Measurements from ENCODE around the gene C16orf89. TPM values are rescaled to one million over a fixed set of nuclear protein-coding genes. Genes with fewer than 3 reads are reported as not detected.

The C16orf89 gene
- total and polyA plus RNA-seq, 2 donors (not counting 1 experiment from before 2014, with no cell fraction given), result not detected

DNA sequence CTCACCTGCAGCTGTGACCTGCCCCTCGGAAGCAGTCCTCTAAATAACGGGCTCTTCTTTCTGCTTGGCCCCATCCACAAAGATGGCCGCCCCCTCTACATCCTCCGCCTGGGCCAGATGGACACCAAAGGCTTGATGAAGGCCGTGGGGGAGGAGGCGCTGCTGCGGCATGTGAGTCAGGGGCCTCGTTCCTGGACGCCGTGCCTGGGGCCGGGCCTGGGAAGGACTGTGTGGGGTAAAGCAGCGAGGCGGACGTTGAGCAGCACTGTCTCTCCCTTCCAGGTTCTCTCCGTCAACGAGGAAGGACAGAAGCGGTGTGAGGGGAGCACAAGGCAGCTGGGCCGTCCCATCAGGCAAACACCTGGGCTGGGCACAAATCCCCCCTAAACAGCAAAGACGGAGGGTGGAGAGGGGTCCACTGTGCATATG is 65.2 kb downstream of the C16orf89 start:
- Histone ChIP-seq H3K79me2 (ENCODE audit: control insufficient read depth, insufficient read depth, low read length) (no peaks in the 10 kb centered on the region), H3K9ac (ENCODE audit: low read length) (no peak overlapping the region), H3K9me3 (ENCODE audit: control extremely low read depth in 1 of 3, control insufficient read depth in 2 of 3, insufficient read depth in 1 of 3, low read length in 2 of 3) (no peaks in the 10 kb centered on the region), H3K36me3 (replicated peaks in 1 of 2; ENCODE audit: control extremely low read depth in 1 of 2, control insufficient read depth in 1 of 2, extremely low read depth in 1 of 2, insufficient read depth in 2 of 2, low read length in 1 of 2) (no peaks in the 10 kb centered on the region), H3K27me3 (replicated peaks in 1 of 4; ENCODE audit: control extremely low read depth in 1 of 4, control insufficient read depth in 3 of 4, insufficient read depth in 4 of 4, low read length in 3 of 4) (peaks cover 0 to 24% (median 0%) of the 10 kb centered on the region in 4 experiments), H2AFZ (ENCODE audit: insufficient read depth, low read depth, low read length, poor library complexity, severe bottlenecking) (no peak overlapping the region), H3K4me2 (replicated peaks; ENCODE audit: low read depth, low read length, poor library complexity, severe bottlenecking) (no peak overlapping the region), H3K4me3 (ENCODE audit: control extremely low read depth in 1 of 5, extremely low read depth in 1 of 5, insufficient read depth in 1 of 5, low read depth in 2 of 5, low read length in 4 of 5) (no peak overlapping the region), H3K4me1 (ENCODE audit: control insufficient read depth in 2 of 2, insufficient read depth in 2 of 2, low read length in 2 of 2) (no peaks in the 10 kb centered on the region), H3K27ac (ENCODE audit: low read length in 2 of 2) (no peak overlapping the region), H4K20me1 (ENCODE audit: control insufficient read depth, insufficient read depth, low read length, poor library complexity, severe bottlenecking) (no peaks in the 10 kb centered on the region)
- ATAC-seq (ENCODE audit: low read depth) (no peak), DNase-seq (no peak)
- Mint-ChIP-seq H3K4me3 (no peak overlapping the region), H3K27me3 (peaks cover 20% of the 10 kb centered on the region), H3K9me3 (ENCODE audit: insufficient read depth) (no peaks in the 10 kb centered on the region), H3K27ac (no peak overlapping the region), H3K4me1 (peaks cover 2% of the 10 kb centered on the region)
- ChIA-PET POLR2A (no interaction called here), CTCF (no interaction called here)
- 96% methylated on average over 16 of the region's 19 CpGs for WGBS (ENCODE audit: insufficient coverage)
- intact Hi-C loops (cut with micrococcal nuclease), result no loop called here
- TF ChIP-seq, protein P1, sequence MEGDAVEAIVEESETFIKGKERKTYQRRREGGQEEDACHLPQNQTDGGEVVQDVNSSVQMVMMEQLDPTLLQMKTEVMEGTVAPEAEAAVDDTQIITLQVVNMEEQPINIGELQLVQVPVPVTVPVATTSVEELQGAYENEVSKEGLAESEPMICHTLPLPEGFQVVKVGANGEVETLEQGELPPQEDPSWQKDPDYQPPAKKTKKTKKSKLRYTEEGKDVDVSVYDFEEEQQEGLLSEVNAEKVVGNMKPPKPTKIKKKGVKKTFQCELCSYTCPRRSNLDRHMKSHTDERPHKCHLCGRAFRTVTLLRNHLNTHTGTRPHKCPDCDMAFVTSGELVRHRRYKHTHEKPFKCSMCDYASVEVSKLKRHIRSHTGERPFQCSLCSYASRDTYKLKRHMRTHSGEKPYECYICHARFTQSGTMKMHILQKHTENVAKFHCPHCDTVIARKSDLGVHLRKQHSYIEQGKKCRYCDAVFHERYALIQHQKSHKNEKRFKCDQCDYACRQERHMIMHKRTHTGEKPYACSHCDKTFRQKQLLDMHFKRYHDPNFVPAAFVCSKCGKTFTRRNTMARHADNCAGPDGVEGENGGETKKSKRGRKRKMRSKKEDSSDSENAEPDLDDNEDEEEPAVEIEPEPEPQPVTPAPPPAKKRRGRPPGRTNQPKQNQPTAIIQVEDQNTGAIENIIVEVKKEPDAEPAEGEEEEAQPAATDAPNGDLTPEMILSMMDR (IDR thresholded peaks at IDR 0.05), result no peak
- no peak for TF ChIP-seq EZH2 (IDR thresholded peaks at IDR 0.05; ENCODE audit: borderline replicate concordance, insufficient read depth, low read depth, low read length, poor library complexity, severe bottlenecking)

DNA sequence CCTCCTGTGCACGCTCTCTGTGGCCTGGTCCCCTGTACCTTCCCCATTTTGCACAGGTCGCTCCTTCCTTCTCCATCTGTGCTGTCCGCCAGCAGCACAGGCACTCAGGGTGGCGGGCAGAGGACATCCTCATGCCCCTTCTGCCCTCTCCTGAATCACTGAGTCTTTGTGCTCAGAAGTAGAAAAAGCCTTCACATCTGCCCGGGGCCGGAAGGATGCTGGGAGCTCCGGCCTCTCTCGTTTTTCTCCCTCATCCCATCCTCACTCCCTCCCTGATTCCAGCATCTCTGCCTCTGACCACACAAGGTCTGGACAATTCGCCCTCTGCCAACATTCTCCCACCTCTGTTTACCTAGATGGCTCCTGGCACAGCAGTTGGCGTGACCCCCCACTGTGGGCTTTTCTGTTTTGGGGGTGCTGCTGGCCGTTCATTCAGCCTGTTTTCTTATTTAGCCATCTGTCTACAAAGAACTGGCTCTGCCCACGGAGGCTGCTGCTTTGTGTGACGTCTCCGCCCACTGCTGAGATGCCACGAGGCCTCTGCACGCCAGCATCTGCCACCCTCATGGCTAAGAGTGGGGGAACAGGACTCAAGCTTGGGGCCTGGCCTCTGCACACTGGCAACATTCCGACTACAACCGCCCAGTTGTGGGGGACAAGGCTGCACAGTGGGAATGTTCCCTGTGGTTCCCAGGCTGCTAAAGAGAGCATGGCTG is 70.9 kb downstream of the C16orf89 start:
- H3K4me1 Mint-ChIP-seq, result no peaks in the 10 kb centered on the region
- Histone ChIP-seq H3K79me2 (ENCODE audit: control insufficient read depth, insufficient read depth, low read length) (no peaks in the 10 kb centered on the region), H3K4me1 (ENCODE audit: control insufficient read depth in 2 of 2, insufficient read depth in 2 of 2, low read length in 2 of 2) (no peaks in the 10 kb centered on the region), H3K4me2 (replicated peaks; ENCODE audit: low read depth, low read length, poor library complexity, severe bottlenecking) (no peak overlapping the region), H3K9me3 (ENCODE audit: control extremely low read depth in 1 of 3, control insufficient read depth in 2 of 3, insufficient read depth in 1 of 3, low read length in 2 of 3) (peaks cover 0 to 3% (median 0%) of the 10 kb centered on the region in 3 donors), H3K4me3 (ENCODE audit: control extremely low read depth in 1 of 5, extremely low read depth in 1 of 5, insufficient read depth in 1 of 5, low read depth in 2 of 5, low read length in 4 of 5) (no peak overlapping the region), H3K27me3 (replicated peaks in 1 of 4; ENCODE audit: control extremely low read depth in 1 of 4, control insufficient read depth in 3 of 4, insufficient read depth in 4 of 4, low read length in 3 of 4) (peaks cover 0 to 35% (median 2%) of the 10 kb centered on the region in 4 experiments), H3K27ac (ENCODE audit: low read length in 2 of 2) (no peak overlapping the region), H3K9ac (ENCODE audit: low read length) (no peak overlapping the region), H2AFZ (ENCODE audit: insufficient read depth, low read depth, low read length, poor library complexity, severe bottlenecking) (no peak overlapping the region), H3K36me3 (replicated peaks in 1 of 2; ENCODE audit: control extremely low read depth in 1 of 2, control insufficient read depth in 1 of 2, extremely low read depth in 1 of 2, insufficient read depth in 2 of 2, low read length in 1 of 2) (no peaks in the 10 kb centered on the region), H4K20me1 (ENCODE audit: control insufficient read depth, insufficient read depth, low read length, poor library complexity, severe bottlenecking) (no peaks in the 10 kb centered on the region)
- H3K9me3 Mint-ChIP-seq (ENCODE audit: insufficient read depth), result no peaks in the 10 kb centered on the region
- H3K27ac Mint-ChIP-seq, result no peak overlapping the region
- no peak for ATAC-seq (ENCODE audit: low read depth)
- CTCF ChIA-PET, result no interaction called here
- no peak for TF ChIP-seq EZH2 (IDR thresholded peaks at IDR 0.05; ENCODE audit: borderline replicate concordance, insufficient read depth, low read depth, low read length, poor library complexity, severe bottlenecking)
- TF ChIP-seq, protein P1 (IDR thresholded peaks at IDR 0.05), result no peak
- intact Hi-C loops (cut with micrococcal nuclease), result no loop called here
- POLR2A ChIA-PET, result no interaction called here
- no peak for DNase-seq
- WGBS (ENCODE audit: insufficient coverage), result 81% methylated on average over 17 of the region's 18 CpGs
- peaks cover 17% of the 10 kb centered on the region for H3K27me3 Mint-ChIP-seq
- no peak overlapping the region for H3K4me3 Mint-ChIP-seq

All from B cell (primary cell).